GM12891 (cell line): ENCODE data around the gene RTF2.

Source experiments
- PAX5 ChIP-seq: IDR thresholded peaks from 2 replicates; pipeline ENCODE4 v1.6.1; 2011; ENCODE audit warnings: low read length, moderate library complexity, mild to moderate bottlenecking; ENCODE audit not compliant: insufficient read depth, severe bottlenecking
- POLR2A ChIP-seq: IDR thresholded peaks from 2 replicates; pipeline ENCODE4 v1.6.1; 2011; ENCODE audit warnings: low read depth, low read length, control low read depth
- POLR2AphosphoS5 ChIP-seq: IDR thresholded peaks from 2 replicates; pipeline ENCODE4 v1.6.1; 2011; ENCODE audit warnings: low read depth, low read length, control low read depth
- SPI1 ChIP-seq: IDR thresholded peaks from 2 replicates; pipeline ENCODE4 v1.6.1; 2011; ENCODE audit warnings: low read depth, low read length, control low read depth
- TAF1 ChIP-seq: IDR thresholded peaks from 2 replicates; pipeline ENCODE4 v1.6.1; 2011; ENCODE audit warnings: low read depth, low read length, control low read depth

DNA sequence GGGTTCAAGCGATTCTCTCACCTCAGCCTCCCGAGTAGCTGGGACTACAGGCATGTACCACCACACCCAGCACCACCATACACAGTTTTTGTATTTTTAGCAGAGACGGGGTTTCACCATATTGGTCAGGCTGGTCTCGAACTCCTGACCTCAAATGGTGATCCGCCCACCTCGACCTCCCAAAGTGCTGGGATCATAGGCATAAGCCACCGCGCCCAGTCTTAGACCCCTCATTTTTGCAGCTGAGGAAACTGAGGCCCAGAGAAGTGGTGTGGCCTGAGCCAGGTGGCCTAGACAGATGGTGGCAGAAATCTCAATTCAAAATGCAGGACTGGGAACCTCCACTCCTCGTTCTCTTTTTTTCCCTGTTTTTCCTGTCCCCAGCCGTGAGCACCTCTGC is 43.5 kb downstream of the RTF2 start:
- TF ChIP-seq POLR2AphosphoS5 (no peak), POLR2A (no peak), TAF1 (no peak), SPI1 (no peak), PAX5 (no peak)
